ENCODE results near the gene ANKH. TPM values are rescaled to one million over a fixed set of nuclear protein-coding genes. Genes with fewer than 3 reads are reported as not detected.

Gene ANKH
- total and polyA plus RNA-seq, 2 donors (not counting 1 experiment from before 2014, with no cell fraction given): 13.7 to 71.1 TPM

DNA sequence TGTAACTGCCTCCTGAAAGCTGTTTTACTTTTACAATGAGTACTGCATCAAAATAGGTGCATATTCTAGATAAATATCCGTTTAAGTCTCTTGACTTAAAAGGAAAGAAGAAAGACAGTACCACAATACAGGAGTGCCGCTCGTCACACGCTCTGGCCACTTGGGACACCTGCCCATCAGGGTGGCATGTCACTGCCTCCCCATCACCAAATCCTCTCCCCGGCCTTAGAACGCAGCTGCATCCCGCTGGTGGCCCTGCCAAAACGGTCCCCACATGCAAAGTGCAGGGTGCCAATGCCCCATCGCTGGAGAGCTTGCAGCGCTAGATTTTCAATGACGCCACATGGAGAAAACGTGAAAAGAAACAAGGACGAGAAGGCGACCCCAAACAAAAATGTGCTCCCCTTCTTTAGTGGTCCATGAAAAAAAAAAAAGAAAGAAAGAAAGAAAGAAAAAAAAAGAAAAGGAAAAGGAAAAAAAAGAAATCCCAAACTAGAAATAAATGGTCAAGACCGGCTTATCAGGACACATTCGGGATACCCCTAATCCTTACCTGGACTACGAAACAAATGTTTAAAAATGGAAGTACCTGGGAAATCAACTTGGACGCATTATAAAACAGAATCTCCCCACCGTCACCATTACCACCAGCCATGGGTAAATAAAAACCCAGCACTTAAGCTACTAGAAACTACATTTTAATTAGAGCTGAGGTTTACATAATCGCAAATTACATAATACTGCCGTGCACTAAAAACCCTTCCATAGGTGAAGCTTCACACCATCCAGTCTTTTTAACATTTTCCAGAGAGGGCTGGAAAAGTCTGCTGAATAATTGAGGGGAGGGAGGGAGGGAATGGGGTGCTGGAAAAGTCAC is 1.0 kb downstream of the ANKH start:
- TF ChIP-seq, protein P1, sequence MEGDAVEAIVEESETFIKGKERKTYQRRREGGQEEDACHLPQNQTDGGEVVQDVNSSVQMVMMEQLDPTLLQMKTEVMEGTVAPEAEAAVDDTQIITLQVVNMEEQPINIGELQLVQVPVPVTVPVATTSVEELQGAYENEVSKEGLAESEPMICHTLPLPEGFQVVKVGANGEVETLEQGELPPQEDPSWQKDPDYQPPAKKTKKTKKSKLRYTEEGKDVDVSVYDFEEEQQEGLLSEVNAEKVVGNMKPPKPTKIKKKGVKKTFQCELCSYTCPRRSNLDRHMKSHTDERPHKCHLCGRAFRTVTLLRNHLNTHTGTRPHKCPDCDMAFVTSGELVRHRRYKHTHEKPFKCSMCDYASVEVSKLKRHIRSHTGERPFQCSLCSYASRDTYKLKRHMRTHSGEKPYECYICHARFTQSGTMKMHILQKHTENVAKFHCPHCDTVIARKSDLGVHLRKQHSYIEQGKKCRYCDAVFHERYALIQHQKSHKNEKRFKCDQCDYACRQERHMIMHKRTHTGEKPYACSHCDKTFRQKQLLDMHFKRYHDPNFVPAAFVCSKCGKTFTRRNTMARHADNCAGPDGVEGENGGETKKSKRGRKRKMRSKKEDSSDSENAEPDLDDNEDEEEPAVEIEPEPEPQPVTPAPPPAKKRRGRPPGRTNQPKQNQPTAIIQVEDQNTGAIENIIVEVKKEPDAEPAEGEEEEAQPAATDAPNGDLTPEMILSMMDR (IDR thresholded peaks at IDR 0.05): peak; percentile 33
- TF ChIP-seq EZH2 (IDR thresholded peaks at IDR 0.05; ENCODE audit: borderline replicate concordance, insufficient read depth, low read depth, low read length, poor library complexity, severe bottlenecking): no peak
- intact Hi-C loops (cut with micrococcal nuclease): loop anchor here (1.0 to 5.0 kb wide), 4 partner anchors 61 to 528 kb away; no protein-coding TSS in a partner anchor
- Mint-ChIP-seq H3K4me3 (peak overlapping the region; percentile 91), H3K9me3 (ENCODE audit: insufficient read depth) (no peaks in the 10 kb centered on the region), H3K27me3 (no peaks in the 10 kb centered on the region), H3K4me1 (peaks cover 25% of the 10 kb centered on the region), H3K27ac (peak overlapping the region; percentile 88)
- ChIA-PET CTCF (interaction anchor here (0.6 to 5.4 kb wide), 18 partner anchors 9 to 839 kb away, joined by 3 to 53 read pairs (median 4); no protein-coding TSS in a partner anchor), POLR2A (interaction anchor here (0.7 to 1.1 kb wide), 5 partner anchors 57 to 288 kb away, joined by 3 to 9 read pairs (median 4); no protein-coding TSS in a partner anchor)
- peaks cover 0 to 3% (median 0%) of the 10 kb centered on the region in 4 experiments for H3K27me3 ChIP-seq (replicated peaks in 1 of 4; ENCODE audit: control extremely low read depth in 1 of 4, control insufficient read depth in 3 of 4, insufficient read depth in 4 of 4, low read length in 3 of 4)
- 9% methylated on average over 9 of the region's 21 CpGs for WGBS (ENCODE audit: insufficient coverage)
- DNase-seq: peak; percentile 74
- peak; percentile 23 for ATAC-seq (ENCODE audit: low read depth)
- peak overlapping the region; percentile 78 for H2AFZ ChIP-seq (ENCODE audit: insufficient read depth, low read depth, low read length, poor library complexity, severe bottlenecking)
- peak overlapping the region in 4 of 5 experiments; percentile 46 to 86 (median 68) for H3K4me3 ChIP-seq (ENCODE audit: control extremely low read depth in 1 of 5, extremely low read depth in 1 of 5, insufficient read depth in 1 of 5, low read depth in 2 of 5, low read length in 4 of 5)
- peaks cover 6% of the 10 kb centered on the region for H4K20me1 ChIP-seq (ENCODE audit: control insufficient read depth, insufficient read depth, low read length, poor library complexity, severe bottlenecking)
- H3K27ac ChIP-seq (ENCODE audit: low read length in 2 of 2): peak overlapping the region in 1 of 2 donors; percentile 59
- H3K9ac ChIP-seq (ENCODE audit: low read length): peak overlapping the region; percentile 72
- no peaks in the 10 kb centered on the region for H3K36me3 ChIP-seq (replicated peaks in 1 of 2; ENCODE audit: control extremely low read depth in 1 of 2, control insufficient read depth in 1 of 2, extremely low read depth in 1 of 2, insufficient read depth in 2 of 2, low read length in 1 of 2)
- peak overlapping the region; percentile 94 for H3K4me2 ChIP-seq (replicated peaks; ENCODE audit: low read depth, low read length, poor library complexity, severe bottlenecking)
- peaks cover 13 to 22% of the 10 kb centered on the region in 2 donors for H3K4me1 ChIP-seq (ENCODE audit: control insufficient read depth in 2 of 2, insufficient read depth in 2 of 2, low read length in 2 of 2)
- H3K9me3 ChIP-seq (ENCODE audit: control extremely low read depth in 1 of 3, control insufficient read depth in 2 of 3, insufficient read depth in 1 of 3, low read length in 2 of 3): no peaks in the 10 kb centered on the region
- peaks cover 7% of the 10 kb centered on the region for H3K79me2 ChIP-seq (ENCODE audit: control insufficient read depth, insufficient read depth, low read length)
